Anterior cingulate cortex (tissue), 58 donors: ENCODE measurements around the gene COMMD1.
"Not testable (repeated sequence)": the region's sequence is repeated elsewhere in the genome, so short reads cannot be mapped to it uniquely, and the experiment has no call there.

Experiments used
- DNase-seq, 58 donors: peaks; one replicate each; lab custom pipeline; 2025; lab: John Stamatoyannopoulos, UW

COMMD1 gene

DNA sequence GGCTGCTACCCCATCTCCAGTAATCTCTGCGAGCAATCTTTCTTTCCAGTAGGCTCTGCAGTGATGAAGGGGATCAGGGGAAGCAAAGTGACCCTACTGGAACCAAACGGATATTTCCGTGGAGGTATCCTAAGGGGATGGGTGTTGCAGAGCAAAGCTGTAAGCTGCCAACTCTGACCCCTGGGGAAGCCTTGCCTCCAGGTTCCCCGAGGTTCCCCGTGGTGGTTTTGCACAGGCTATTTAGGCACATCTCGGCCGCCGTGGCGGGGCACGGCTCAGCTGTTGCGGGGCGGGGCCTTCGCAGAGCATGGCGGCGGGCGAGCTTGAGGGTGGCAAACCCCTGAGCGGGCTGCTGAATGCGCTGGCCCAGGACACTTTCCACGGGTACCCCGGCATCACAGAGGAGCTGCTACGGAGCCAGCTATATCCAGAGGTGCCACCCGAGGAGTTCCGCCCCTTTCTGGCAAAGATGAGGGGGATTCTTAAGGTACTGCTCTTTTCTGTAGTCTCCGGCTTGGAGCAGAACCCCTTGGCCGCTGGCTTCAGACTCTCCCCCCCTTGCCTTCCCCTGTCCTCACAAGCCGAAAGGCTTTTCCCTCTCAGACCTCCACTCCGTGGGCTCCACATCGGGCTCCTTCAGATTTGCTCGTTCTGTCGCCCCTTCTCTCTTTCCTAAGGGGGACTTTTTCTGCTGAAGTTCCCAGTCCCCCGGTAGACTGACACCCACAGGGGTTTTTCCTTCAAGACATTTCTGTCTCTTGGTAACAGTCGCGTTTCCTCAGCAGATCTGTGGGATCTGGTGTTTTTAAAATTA, at the start of gene COMMD1:
Gene COMMD1 (plus strand): TSS at position 303 of the 814 bp plus-strand sequence. CDS start 5 bp downstream, at position 308.
- DNase-seq = peak in 57 of 58 donors; percentile 48 to 92 (median 81)

DNA sequence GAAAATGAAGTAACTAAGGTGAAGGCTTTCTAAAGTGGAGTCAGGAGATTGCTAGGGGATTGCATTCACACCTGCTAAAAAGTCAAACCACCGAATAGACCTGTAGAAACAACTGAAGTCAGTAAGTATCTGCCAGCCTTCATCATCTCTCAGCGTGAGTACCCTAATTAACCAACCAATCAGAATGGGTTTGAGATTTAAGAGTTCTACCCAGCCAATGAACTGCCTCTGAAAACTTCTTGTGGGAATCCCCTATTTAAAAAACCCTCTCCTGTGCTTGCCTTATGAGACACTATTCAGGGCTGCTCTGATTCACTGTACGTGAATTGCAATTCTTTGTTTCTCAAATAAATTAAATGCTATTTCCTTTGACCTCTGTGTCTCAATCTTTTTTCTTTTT, 48.2 kb upstream of the COMMD1 start:
- DNase-seq = no peak

DNA sequence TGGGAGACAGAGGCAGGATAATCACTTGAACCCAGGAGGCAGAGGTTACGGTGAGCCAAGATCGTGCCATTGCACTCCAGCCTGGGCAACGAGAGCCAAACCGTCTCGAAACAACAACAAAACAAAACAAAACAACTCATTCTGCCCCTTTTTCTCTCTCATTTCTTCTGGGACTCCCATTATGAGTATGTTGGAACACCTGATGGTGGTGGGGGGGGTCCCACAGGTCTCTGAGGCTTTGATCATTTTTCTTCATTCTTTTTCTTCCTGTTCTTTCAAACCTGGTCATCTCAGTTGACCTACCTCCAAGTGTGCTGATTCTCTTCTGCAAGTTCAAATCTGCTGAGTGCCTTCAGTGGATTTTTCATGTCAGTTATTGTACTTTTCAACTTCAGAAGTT, 43.4 kb upstream of the COMMD1 start:
- DNase-seq = no peak

DNA sequence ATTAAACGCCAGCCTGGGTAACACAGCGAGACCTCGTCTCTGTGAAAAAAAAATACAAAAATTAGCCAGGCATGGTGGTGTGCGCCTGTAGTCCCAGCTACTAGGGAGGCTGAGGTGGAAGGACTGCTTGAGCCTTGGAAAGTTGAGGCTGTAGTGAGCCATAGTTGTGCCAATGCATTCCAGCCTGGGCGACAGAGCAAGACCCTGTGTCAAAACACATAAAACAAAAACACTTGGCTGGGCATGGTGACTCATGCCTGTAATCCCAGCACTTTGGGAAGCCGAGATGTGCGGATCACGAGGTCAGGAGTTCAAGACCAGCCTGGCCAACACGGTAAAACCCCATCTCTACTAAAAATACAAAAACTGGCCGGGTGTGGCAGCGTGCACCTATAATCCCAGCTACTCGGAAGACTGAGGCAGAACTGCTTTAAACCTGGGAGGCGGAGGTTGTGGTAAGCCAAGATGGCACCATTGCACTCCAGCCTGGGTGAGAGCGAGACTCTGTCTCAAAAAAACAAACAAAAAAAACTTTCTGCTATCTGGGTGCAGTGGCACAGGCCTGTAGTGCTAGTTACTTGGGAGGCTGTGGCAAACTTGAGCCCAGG, 38.9 kb upstream of the COMMD1 start:
- DNase-seq = not testable (repeated sequence)

DNA sequence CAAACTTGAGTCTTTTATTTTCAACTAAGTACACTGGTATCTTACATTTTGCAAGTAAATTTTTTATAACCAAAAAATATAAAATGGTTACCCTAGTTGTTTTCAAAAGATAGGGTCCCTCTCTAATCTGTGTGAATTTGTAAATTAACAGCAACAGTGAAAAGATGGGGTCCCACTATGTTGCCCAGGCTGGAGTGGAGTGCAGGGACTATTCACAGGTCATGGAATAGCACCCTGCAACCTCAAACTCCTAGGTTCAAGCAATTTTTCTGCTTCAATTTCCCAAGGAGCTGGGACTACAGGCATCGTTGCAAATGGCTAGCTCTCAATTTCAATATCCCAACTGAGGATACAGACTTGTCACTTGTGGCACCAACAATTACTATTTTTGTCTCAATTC, 29.1 kb upstream of the COMMD1 start:
- no peak for DNase-seq

DNA sequence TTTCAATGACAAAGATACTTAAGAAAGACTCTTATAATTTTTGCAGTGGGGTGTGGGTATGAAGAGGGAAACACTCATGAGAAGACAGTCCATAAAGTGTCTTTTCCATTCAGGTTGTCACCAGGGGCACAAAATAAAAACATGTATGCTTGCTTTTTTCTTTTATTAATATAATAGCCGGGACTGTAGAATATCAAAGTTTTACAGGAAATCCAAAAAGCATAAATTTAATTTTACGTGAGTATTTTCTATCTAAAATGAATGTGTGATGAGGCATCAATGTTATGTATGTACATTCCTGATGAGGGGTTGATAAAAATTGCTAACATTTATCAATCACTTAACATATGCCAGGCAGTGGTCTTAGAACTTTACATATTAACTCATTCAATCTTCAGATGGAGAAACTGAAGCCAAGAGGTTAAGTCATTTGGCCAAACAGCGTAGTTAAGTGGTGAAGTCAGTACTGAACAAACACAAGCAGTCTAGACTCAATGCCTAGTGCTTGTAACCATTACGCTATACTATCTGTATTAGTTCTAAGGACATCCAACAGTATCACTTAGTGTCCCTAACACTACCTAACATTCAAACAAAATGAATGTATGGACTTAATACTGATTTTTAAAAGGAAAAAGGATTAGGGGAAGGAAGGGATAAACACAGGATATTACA, 27.8 kb upstream of the COMMD1 start:
- DNase-seq = no peak

DNA sequence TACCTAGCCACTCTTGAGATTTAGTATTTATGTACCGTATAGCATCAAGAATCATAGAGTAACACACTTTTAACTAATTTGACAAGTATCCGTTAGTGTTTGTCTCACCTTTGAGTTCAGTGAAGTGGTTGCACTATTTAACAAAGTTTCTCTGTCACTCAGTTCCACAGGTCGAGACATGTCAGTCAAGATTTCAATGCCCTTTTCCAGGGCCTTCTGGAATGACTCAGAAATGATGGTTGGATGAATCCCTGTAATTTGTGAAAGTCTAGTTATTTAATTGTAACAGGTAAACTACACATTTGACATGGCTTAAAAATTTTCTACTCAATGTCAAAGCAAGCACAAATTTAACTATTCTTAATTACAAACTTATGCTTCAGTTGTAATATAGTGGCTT, 26.7 kb upstream of the COMMD1 start:
- no peak for DNase-seq

DNA sequence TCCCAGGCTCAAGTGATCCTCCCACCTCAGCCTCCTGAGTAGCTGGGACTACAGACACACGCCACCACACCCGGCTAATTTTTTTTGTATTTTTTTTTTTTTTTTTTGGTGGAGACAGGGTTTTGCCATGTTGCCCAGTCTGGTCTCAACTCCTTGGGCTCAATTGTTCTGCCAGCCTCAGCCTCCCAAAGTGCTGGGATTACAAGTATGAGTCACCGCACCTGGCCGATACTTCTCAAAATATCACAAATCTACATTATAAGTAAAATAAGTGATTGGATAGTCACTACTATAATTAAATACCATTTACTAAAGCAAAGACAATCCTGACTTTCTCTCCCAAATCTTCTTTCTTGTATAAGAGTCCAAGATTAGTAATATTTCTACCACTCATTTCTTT, 26.1 kb upstream of the COMMD1 start:
- not testable (repeated sequence) for DNase-seq

DNA sequence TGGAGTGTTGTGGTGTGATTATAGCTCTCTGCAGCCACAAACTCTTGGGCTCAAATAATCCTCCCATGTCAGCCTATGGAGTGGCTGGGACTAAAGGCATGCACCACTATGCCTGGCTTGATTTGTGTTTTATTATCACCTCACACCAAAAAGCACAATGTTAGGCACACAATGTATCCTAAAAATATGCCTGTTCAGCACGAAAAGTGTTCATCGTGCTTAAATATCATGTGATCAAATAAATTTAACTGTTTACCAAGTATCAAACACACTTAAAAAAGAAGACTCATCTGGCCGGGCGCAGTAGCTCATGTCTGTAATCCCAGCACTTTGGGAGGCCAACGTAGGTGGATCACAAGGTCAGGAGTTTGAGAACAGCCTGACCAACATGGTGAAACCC, 22.6 kb upstream of the COMMD1 start:
- no peak for DNase-seq

DNA sequence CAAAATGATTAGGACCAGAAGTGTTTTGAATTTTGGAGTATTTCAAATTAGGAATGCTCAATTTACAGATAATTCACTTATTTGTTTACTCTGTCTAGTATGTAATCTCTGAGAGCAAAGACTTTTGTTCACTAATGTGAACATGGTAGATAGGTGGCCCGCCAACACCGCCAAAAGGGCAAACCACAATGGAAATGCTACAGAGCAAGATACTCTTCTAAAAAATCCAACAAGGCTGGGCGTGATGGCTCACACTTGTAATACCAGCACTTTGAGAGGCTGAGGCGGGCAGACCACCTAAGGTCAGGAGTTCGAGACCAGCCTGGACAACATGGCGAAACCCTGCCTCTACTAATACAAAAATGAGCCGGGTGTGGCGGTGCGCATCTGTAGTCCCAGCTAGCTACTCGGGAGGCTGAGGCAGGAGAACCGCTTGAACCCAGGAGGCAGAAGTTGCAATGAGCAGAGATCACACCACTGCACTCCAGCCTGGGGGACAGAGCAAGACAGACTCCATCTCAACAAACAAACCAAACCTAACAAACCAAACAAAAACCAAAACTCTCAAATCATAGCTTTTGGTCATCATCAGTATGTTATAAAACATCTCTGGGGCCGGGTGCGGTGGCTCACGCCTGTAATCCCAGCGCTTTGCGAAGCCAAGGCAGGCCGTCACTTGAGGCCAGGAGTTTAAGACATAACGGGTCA, 19.4 kb upstream of the COMMD1 start:
- DNase-seq = no peak

DNA sequence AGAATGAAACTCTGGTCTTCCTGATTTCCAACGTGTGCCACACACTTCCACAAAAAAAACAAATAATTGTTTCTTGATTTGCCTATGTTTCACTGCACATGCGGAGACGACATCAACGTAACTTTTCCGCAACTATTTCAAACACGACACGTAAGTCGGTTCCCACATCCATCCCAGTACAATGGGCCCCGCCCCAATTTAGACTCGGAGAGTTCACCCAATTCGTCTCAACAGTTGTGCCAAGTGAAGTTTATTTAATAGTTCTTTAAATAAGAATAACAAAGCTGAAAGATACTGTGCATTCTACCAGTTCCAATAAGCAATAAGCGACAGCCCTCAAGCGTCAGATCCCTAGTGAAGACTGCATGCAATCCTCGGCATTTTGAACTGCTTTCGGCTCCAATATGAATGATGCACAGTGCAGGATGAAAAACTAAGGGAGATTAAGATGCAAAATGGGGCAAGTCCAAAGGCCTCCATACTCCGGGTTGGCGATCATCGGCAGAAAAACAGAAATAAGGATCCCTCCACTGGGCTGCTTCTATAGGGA, 17.7 kb upstream of the COMMD1 start:
- DNase-seq = peak in 8 of 58 donors; percentile 8 to 65 (median 42)

DNA sequence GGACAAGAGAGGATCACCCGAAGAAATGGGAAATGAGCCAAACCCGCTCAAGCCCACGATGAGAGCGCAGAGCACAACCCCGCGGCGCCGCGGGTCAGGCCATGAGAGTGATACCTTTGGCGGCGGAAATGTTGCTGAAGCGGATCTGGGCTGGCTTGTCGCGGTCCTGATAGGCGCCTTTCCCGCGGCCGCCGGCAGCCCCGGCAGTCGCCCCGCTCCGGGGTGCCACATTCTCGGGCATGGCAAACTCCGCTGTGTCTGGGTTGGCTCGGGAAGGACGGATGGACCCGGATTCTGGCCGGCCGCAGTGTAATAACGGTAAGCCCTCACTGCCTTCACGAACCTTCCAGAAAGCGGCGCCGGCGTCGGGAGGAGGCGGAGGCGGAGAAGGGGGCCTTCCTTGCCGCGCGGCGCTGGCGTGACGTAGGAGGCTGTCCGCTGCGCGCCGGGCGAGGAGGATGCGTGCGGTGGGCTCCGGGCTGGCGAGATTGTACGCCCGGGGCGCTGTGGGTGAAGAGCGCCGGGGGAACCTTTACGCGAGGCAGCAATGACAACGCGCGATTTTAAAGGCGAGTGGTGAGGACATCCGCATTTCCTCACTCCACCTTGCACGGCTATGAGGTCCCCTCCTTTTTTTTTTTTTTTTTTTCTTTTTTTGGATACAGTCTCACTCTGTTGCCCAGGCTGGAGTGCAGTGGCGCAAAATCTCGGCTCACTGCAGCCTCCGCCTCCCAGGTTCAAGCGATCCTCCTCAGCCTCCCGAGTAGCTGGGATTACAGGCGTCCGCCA, 17.0 kb upstream of the COMMD1 start, which contains the start of gene CCT4:
Gene CCT4 (minus strand): TSS at position 390 of the 789 bp plus-strand sequence. CDS start 149 bp downstream, at position 241.
- peak; percentile 49 to 95 (median 86) for DNase-seq

DNA sequence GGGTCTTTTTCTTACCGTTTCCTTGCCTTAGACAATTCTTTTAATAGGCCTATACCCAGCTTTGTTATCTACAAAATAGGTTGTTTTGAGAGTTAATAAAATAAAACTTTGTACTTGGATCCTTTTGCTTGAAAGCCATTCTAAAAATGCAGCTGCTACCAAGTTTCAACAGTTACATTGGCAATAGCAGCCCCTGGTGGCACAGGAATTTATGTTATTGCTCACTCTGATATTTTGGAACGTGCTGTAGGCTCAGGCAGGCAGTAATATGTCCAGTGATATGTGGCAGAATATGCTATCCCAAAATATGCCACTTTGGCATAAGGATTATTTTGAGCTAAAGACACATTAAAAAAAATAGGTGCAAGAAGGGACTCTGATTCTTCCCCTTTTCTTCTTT, 6.7 kb upstream of the COMMD1 start:
- peak in 8 of 58 donors; percentile 0 to 43 (median 12) for DNase-seq

DNA sequence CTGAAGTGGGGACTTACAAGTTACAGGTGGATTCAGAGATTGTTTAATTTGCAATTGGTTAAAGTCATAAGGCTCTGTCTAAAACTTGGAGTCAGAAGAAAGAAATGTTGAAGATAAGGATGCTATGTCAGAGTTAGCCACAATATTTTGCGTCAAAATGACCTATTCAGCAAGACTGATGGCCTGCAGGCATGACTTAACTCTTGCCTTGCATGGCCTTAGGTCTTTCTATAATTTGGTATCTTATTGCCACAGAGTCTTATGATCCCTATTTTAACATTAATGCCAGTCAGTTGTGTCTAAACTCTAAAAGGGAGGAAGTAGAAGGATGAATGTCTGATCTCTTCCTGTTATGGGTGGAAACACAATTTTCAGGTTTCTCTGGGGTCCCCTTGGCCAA, 5.2 kb upstream of the COMMD1 start:
- no peak for DNase-seq

DNA sequence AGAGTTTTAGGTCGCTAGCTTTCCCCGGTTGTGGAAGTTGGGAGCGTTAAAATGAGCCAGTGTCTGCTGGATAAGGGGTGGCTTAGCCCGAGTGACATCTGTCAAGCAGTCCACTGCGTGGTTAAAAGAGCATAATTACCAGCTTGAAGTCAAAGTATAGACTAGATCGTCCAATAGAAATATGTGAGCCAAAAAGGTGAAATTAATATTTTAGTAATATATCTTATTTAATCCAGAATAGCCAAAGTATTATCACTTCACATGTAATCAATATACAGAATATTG, 654 bp downstream of the COMMD1 start:
- no peak for DNase-seq

DNA sequence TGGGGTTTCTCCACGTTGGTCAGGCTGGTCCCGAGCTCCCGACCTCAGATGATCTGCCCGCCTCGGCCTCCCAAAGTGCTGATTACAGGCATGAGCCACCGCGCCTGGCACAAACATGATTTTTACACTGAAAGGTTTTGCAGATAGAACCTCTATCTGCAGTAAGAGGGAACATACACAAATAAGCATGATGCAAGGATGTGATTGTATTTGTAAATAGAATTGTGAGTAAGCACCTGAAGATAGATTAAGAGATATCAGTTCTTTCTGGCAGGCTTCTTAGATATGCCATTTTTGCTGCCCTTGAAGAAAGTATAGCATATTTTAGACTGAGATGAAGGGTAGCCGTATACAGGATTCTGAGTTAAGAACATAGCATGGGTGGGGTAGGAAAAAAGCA, 3.6 kb downstream of the COMMD1 start:
- DNase-seq = no peak

DNA sequence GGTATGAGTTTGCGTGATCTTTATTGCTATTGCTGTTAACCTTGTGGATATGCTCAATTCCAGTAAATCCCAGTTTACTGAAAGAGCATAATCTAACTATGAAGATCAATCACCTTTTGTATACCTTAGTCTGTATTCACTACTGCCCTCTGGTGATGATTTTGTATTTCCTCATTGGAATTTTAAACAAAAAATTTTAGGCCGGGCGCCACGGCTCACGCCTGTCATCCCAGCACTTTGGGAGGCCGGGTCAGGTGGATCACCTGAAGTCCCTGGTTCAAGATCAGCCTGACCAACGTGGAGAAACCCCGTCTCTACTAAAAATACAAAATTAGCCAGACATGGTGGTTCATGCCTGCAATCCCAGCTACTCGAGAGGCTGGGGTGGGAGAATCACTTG, 5.1 kb downstream of the COMMD1 start:
- DNase-seq = no peak

DNA sequence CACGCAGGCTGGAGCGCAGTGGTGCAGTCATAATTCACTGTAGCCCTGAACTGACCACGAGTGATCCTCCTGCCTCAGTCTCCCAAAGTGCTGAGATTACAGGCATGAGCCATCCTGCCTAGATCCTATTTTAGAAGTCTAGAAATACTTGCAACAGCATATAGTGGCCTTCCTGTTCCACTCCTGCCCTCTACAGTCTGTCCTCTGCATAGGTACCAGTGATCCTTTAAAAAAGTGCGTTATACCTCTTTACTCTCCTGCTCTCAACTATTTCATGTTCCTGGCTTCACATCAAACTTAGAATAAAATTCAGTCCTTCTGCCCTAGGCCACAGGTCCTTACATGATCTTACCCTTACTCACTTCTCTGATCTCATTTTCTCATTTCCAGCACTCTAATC, 6.0 kb downstream of the COMMD1 start:
- no peak for DNase-seq

DNA sequence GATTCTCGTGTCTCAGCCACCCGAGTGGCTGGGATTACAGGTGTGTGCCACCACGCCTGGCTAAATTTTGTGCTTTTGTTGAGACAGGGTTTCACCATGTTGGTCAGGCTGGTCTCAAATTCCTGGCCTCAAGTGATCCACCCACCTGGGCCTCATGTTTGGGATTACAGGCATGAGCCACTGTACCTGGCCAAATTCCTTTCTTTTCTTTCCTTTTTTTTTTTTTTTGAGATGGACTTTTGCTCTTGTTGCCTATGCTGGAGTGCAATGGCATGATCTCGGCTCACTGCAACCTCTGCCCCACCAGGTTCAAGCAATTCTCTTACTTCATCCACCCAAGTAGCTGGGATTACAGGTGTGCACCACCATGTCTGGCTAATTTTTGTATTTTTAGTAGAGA, 9.3 kb downstream of the COMMD1 start:
- not testable (repeated sequence) for DNase-seq

DNA sequence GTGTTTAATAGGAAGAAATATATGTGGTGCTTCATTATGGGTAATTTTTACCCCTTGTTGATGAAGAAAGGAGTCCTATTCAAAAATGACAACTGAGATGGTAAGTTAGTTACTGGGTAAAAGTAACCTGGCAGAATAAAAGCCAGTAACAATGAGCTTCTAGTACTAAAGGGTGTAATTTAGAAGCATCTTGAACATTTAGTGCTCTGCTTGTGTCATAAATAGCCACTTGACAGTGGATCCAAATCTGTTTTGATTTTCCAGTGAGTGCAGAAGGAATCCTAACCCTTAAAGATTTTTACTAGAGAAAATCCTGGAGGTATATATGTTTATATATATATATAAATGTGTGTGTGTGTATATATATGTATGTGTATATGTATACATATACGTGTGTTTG, 15.1 kb downstream of the COMMD1 start:
- DNase-seq = no peak
